Measurements from ENCODE around the gene HERC5. TPM values are rescaled to one million over a fixed set of nuclear protein-coding genes. Genes with fewer than 3 reads are reported as not detected.

HERC5 gene
- total and polyA plus RNA-seq, 2 donors (not counting 1 experiment from before 2014, with no cell fraction given) = 0.23 to 3.3 TPM

DNA sequence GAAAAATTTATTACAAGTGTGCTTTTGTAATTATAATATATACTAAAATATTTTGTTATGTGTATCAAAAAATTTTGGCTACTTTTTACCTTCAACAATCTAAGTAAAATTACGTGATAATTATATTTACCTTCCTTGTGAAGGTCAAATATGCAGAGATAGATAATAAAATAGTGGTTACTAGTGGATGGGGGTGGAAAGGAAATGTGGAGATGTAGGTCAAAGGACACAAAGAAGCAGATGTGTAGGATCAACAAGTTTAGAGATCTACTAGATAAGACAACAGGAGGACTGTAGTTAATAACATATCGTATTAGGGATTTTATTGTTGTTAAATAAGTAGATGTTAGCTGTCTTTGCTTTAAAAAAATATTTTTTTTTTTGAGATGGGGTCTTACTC, 21.3 kb downstream of the HERC5 start:
- Histone ChIP-seq H3K4me3 (replicated peaks in 1 of 4; ENCODE audit: control extremely low read depth in 1 of 4, insufficient read depth in 1 of 4, low read depth in 3 of 4, low read length in 4 of 4) (no peak overlapping the region), H3K27ac (ENCODE audit: insufficient read depth, low read length) (no peak overlapping the region), H3K79me2 (ENCODE audit: control insufficient read depth, insufficient read depth, low read length) (no peaks in the 10 kb centered on the region), H3K4me2 (ENCODE audit: extremely low read depth, insufficient read depth, low read length) (no peak overlapping the region), H4K20me1 (ENCODE audit: control insufficient read depth, extremely low read depth, insufficient read depth, low read length) (no peaks in the 10 kb centered on the region), H3K9me3 (ENCODE audit: control insufficient read depth, insufficient read depth, low read depth, low read length) (no peaks in the 10 kb centered on the region), H3K36me3 (ENCODE audit: control insufficient read depth, insufficient read depth, low read length) (no peaks in the 10 kb centered on the region), H3K27me3 (ENCODE audit: control insufficient read depth, insufficient read depth, low read length) (no peaks in the 10 kb centered on the region), H3K9ac (ENCODE audit: insufficient read depth, low read length) (no peak overlapping the region), H3K4me1 (ENCODE audit: control insufficient read depth, extremely low read depth, insufficient read depth, low read length) (no peaks in the 10 kb centered on the region), H2AFZ (ENCODE audit: low read length) (no peak overlapping the region)
- no peak for DNase-seq (ENCODE audit: low read depth in 2 of 2)
- TF ChIP-seq EZH2 (IDR thresholded peaks at IDR 0.05; ENCODE audit: low read length, missing control alignments) = no peak
- TF ChIP-seq, protein P1, sequence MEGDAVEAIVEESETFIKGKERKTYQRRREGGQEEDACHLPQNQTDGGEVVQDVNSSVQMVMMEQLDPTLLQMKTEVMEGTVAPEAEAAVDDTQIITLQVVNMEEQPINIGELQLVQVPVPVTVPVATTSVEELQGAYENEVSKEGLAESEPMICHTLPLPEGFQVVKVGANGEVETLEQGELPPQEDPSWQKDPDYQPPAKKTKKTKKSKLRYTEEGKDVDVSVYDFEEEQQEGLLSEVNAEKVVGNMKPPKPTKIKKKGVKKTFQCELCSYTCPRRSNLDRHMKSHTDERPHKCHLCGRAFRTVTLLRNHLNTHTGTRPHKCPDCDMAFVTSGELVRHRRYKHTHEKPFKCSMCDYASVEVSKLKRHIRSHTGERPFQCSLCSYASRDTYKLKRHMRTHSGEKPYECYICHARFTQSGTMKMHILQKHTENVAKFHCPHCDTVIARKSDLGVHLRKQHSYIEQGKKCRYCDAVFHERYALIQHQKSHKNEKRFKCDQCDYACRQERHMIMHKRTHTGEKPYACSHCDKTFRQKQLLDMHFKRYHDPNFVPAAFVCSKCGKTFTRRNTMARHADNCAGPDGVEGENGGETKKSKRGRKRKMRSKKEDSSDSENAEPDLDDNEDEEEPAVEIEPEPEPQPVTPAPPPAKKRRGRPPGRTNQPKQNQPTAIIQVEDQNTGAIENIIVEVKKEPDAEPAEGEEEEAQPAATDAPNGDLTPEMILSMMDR (conservative IDR thresholded peaks at IDR 0.05 in 1 of 2, IDR thresholded peaks at IDR 0.05 in 1 of 2; ENCODE audit: low read depth in 1 of 2, low read length in 2 of 2) = no peak

DNA sequence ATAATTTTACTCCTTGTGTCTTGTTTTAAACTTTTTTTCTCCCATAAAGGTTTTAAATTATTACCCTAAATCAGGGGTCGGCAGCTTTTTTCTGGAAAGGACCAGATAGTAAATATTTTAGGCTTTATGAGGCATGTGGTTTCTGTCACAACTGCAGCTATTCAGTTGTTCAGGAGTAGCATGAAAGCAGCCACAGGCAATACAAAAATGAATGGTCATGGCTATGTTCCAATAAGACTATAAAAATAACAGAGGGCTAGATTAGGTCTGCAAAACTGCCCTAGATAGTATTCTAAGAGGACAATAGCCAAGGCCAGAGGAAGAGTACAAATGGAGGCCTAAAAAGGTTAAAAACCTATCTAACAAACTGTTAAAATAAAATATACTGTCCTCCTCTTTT, 24.6 kb downstream of the HERC5 start:
- DNase-seq (ENCODE audit: low read depth in 2 of 2) = no peak
- H3K9me3 ChIP-seq (ENCODE audit: control insufficient read depth, insufficient read depth, low read depth, low read length) = no peaks in the 10 kb centered on the region
- no peak overlapping the region for H3K4me3 ChIP-seq (replicated peaks in 1 of 4; ENCODE audit: control extremely low read depth in 1 of 4, insufficient read depth in 1 of 4, low read depth in 3 of 4, low read length in 4 of 4)
- H3K9ac ChIP-seq (ENCODE audit: insufficient read depth, low read length) = no peak overlapping the region
- no peaks in the 10 kb centered on the region for H3K79me2 ChIP-seq (ENCODE audit: control insufficient read depth, insufficient read depth, low read length)
- no peak overlapping the region for H3K27ac ChIP-seq (ENCODE audit: insufficient read depth, low read length)
- H3K27me3 ChIP-seq (ENCODE audit: control insufficient read depth, insufficient read depth, low read length) = no peaks in the 10 kb centered on the region
- no peak overlapping the region for H2AFZ ChIP-seq (ENCODE audit: low read length)
- no peaks in the 10 kb centered on the region for H3K36me3 ChIP-seq (ENCODE audit: control insufficient read depth, insufficient read depth, low read length)
- H4K20me1 ChIP-seq (ENCODE audit: control insufficient read depth, extremely low read depth, insufficient read depth, low read length) = no peaks in the 10 kb centered on the region
- H3K4me1 ChIP-seq (ENCODE audit: control insufficient read depth, extremely low read depth, insufficient read depth, low read length) = no peaks in the 10 kb centered on the region
- H3K4me2 ChIP-seq (ENCODE audit: extremely low read depth, insufficient read depth, low read length) = no peak overlapping the region
- TF ChIP-seq, protein P1 (conservative IDR thresholded peaks at IDR 0.05 in 1 of 2, IDR thresholded peaks at IDR 0.05 in 1 of 2; ENCODE audit: low read depth in 1 of 2, low read length in 2 of 2) = no peak
- no peak for TF ChIP-seq EZH2 (IDR thresholded peaks at IDR 0.05; ENCODE audit: low read length, missing control alignments)

DNA sequence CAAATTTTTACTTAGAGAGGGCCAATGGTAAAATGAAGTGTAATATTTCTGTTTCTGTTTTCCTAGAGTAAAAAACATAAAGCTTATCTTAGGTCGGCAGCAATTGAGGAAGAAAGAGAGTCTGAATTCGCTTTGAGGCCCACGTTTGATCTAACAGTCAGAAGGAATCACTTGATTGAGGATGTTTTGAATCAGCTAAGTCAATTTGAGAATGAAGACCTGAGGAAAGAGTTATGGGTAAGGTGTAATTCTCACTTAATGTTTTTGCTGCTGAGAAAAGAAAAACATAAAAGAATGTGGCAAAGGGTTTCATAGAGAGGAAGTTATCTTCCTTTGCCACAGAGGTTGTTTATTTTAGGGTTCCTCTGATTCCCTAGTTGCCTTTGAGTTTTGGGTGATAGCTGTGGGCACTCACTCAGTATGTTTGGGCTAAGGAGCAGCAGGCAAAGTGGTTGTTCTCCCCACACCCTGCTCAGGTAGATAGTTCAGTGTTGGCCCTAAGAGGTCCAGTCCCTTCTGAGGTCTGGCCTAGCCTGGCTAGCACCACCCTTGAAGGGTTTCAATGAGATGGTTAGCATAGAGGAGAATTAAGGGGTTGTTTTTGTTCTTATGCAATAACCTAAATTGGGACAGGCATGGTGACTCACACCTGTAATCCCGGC, 32.3 kb downstream of the HERC5 start:
- Histone ChIP-seq H3K36me3 (ENCODE audit: control insufficient read depth, insufficient read depth, low read length) (no peaks in the 10 kb centered on the region), H3K4me2 (ENCODE audit: extremely low read depth, insufficient read depth, low read length) (no peak overlapping the region), H2AFZ (ENCODE audit: low read length) (no peak overlapping the region), H3K4me1 (ENCODE audit: control insufficient read depth, extremely low read depth, insufficient read depth, low read length) (no peaks in the 10 kb centered on the region), H3K27me3 (ENCODE audit: control insufficient read depth, insufficient read depth, low read length) (no peaks in the 10 kb centered on the region), H3K4me3 (replicated peaks in 1 of 4; ENCODE audit: control extremely low read depth in 1 of 4, insufficient read depth in 1 of 4, low read depth in 3 of 4, low read length in 4 of 4) (no peak overlapping the region), H3K79me2 (ENCODE audit: control insufficient read depth, insufficient read depth, low read length) (no peaks in the 10 kb centered on the region), H4K20me1 (ENCODE audit: control insufficient read depth, extremely low read depth, insufficient read depth, low read length) (no peaks in the 10 kb centered on the region), H3K9ac (ENCODE audit: insufficient read depth, low read length) (no peak overlapping the region), H3K9me3 (ENCODE audit: control insufficient read depth, insufficient read depth, low read depth, low read length) (no peaks in the 10 kb centered on the region), H3K27ac (ENCODE audit: insufficient read depth, low read length) (no peak overlapping the region)
- DNase-seq (ENCODE audit: low read depth in 2 of 2) = no peak
- TF ChIP-seq, protein P1 (conservative IDR thresholded peaks at IDR 0.05 in 1 of 2, IDR thresholded peaks at IDR 0.05 in 1 of 2; ENCODE audit: low read depth in 1 of 2, low read length in 2 of 2) = no peak
